ENCODE measurements around the gene CMSS1.

Gene CMSS1

GRCh38 chr3:100209169-100209568 is 391.5 kb downstream of the CMSS1 start:
- no peak for DNase-seq (ENCODE audit: low read depth)
- TF ChIP-seq CTCF (IDR thresholded peaks at IDR 0.05; ENCODE audit: insufficient read depth, low read depth, low read length, missing control alignments) = no peak
- H3K4me3 ChIP-seq (ENCODE audit: low read length) = no peak overlapping the region

- DNase-seq (ENCODE audit: low read depth) = no peak
- H3K4me3 ChIP-seq (ENCODE audit: low read length) = no peak overlapping the region
- no peak for TF ChIP-seq CTCF (IDR thresholded peaks at IDR 0.05; ENCODE audit: insufficient read depth, low read depth, low read length, missing control alignments)
These were observed 392.5 kb downstream of the CMSS1 start for GRCh38 chr3:100209948-100210771.

- H3K4me3 ChIP-seq (ENCODE audit: low read length) = no peak overlapping the region
- no peak for DNase-seq (ENCODE audit: low read depth)
- TF ChIP-seq CTCF (IDR thresholded peaks at IDR 0.05; ENCODE audit: insufficient read depth, low read depth, low read length, missing control alignments) = no peak
These were observed 393.1 kb downstream of the CMSS1 start for GRCh38 chr3:100210772-100211135.

GRCh38 chr3:100213891-100214573 is 396.4 kb downstream of the CMSS1 start:
- peak; percentile 54 for DNase-seq (ENCODE audit: low read depth)
- H3K4me3 ChIP-seq (ENCODE audit: low read length) = no peak overlapping the region
- TF ChIP-seq CTCF (IDR thresholded peaks at IDR 0.05; ENCODE audit: insufficient read depth, low read depth, low read length, missing control alignments) = no peak

- no peak for TF ChIP-seq CTCF (IDR thresholded peaks at IDR 0.05; ENCODE audit: insufficient read depth, low read depth, low read length, missing control alignments)
- no peak overlapping the region for H3K4me3 ChIP-seq (ENCODE audit: low read length)
- no peak for DNase-seq (ENCODE audit: low read depth)
These were observed 396.9 kb downstream of the CMSS1 start for GRCh38 chr3:100214574-100214964.

GRCh38 chr3:100216713-100217112 is 399.1 kb downstream of the CMSS1 start:
- DNase-seq (ENCODE audit: low read depth) = no peak
- no peak overlapping the region for H3K4me3 ChIP-seq (ENCODE audit: low read length)
- TF ChIP-seq CTCF (IDR thresholded peaks at IDR 0.05; ENCODE audit: insufficient read depth, low read depth, low read length, missing control alignments) = no peak

Data from epithelial cell of esophagus (primary cell).